Keratinocyte (primary cell): Measurements from ENCODE around the gene BSG. TPM values are rescaled to one million over a fixed set of nuclear protein-coding genes. Genes with fewer than 3 reads are reported as not detected.

Experiments
- DNase-seq: peaks from one replicate; pipeline ENCODE4 v3.0.0-alpha.2; 2011; ENCODE audit warnings: low read depth, missing footprints, low spot score
- FAIRE-seq: peaks from 2 replicates; lab custom pipeline; 2011; peaks lifted over from hg19 to GRCh38; lab: Jason Lieb, UNC
- H2AFZ ChIP-seq: 2 replicates; pipeline ENCODE4 v1.6.0; 2012; ENCODE audit warnings: low read length, control low read depth, inconsistent platforms; ENCODE audit not compliant: control insufficient read depth
- H3K27ac ChIP-seq: 2 replicates; pipeline ENCODE4 v1.5.1; 2011; ENCODE audit warnings: low read length; ENCODE audit not compliant: control insufficient read depth, insufficient read depth
- H3K27me3 ChIP-seq: 3 replicates; pipeline ENCODE4 v1.6.0; 2011; ENCODE audit warnings: low read length; ENCODE audit not compliant: control insufficient read depth, insufficient read depth; ENCODE audit errors: extremely low read depth
- H3K36me3 ChIP-seq, 2 experiments: 2 replicates in 1 of 2; 3 replicates in 1 of 2; pipeline ENCODE4 v1.5.1; 2011; ENCODE audit warnings: low read length in 2 of 2, mild to moderate bottlenecking in 1 of 2; ENCODE audit not compliant: control insufficient read depth in 2 of 2, insufficient read depth in 2 of 2; ENCODE audit errors: extremely low read depth in 1 of 2
- H3K4me1 ChIP-seq: 3 replicates; pipeline ENCODE4 v1.5.1; 2011; ENCODE audit warnings: low read length; ENCODE audit not compliant: control insufficient read depth, insufficient read depth; ENCODE audit errors: extremely low read depth
- H3K4me2 ChIP-seq: 3 replicates; pipeline ENCODE4 v1.6.0; 2011; ENCODE audit warnings: low read depth, low read length; ENCODE audit not compliant: control insufficient read depth, insufficient read depth; ENCODE audit errors: extremely low read depth
- H3K4me3 ChIP-seq, 3 experiments: fragments of 200-600 bp in 1 of 3; sonication (generic) in 1 of 3; 2 replicates in 2 of 3; 3 replicates in 1 of 3; pipeline ENCODE4 v1.5.1; 2011 to 2016; ENCODE audit warnings: low read length in 3 of 3, mild to moderate bottlenecking in 3 of 3, control low read depth in 2 of 3, inconsistent platforms in 1 of 3, low read depth in 1 of 3, mixed read lengths in 1 of 3, mixed run types in 1 of 3, moderate library complexity in 1 of 3; ENCODE audit not compliant: control insufficient read depth in 2 of 3, insufficient read depth in 2 of 3; ENCODE audit errors: extremely low read depth in 1 of 3
- H3K79me2 ChIP-seq: 2 replicates; pipeline ENCODE4 v1.6.0; 2012; ENCODE audit warnings: low read length; ENCODE audit not compliant: control insufficient read depth, insufficient read depth
- H3K9ac ChIP-seq: 3 replicates; pipeline ENCODE4 v1.6.0; 2011; ENCODE audit warnings: low read length; ENCODE audit not compliant: control insufficient read depth, insufficient read depth; ENCODE audit errors: extremely low read depth
- H3K9me1 ChIP-seq: 3 replicates; pipeline ENCODE4 v1.6.0; 2011; ENCODE audit warnings: low read length; ENCODE audit not compliant: control insufficient read depth, insufficient read depth; ENCODE audit errors: extremely low read depth
- H3K9me3 ChIP-seq: 2 replicates; pipeline ENCODE4 v1.5.1; 2012; ENCODE audit warnings: low read depth, low read length; ENCODE audit not compliant: control insufficient read depth
- H4K20me1 ChIP-seq: 3 replicates; pipeline ENCODE4 v1.6.0; 2011; ENCODE audit warnings: low read length; ENCODE audit not compliant: control insufficient read depth, insufficient read depth; ENCODE audit errors: extremely low read depth
- CTCF ChIP-seq, 3 experiments: IDR thresholded peaks in 1 of 3; conservative IDR thresholded peaks in 1 of 3; optimal IDR thresholded peaks in 1 of 3; 2 replicates in 2 of 3; 3 replicates in 1 of 3; pipeline versions ENCODE3 to v1.5.1; 2011; ENCODE audit warnings: low read length in 3 of 3, mild to moderate bottlenecking in 3 of 3, moderate library complexity in 2 of 3, control low read depth in 1 of 3, inconsistent platforms in 1 of 3; ENCODE audit not compliant: insufficient read depth in 2 of 3; ENCODE audit errors: extremely low read depth in 1 of 3
- EZH2 ChIP-seq: IDR thresholded peaks from one replicate; pipeline ENCODE4 v1.6.1; 2012; ENCODE audit warnings: inconsistent platforms, mild to moderate bottlenecking, low read length, moderate library complexity
- dilution Hi-C: fragments of 300-500 bp; cut with MboI; formaldehyde crosslinking; loops from one replicate; pipeline ENCODE4 v1.7.0; 2020; ENCODE audit warnings: low sequenced_read_pairs; ENCODE audit not compliant: extremely low pct_ligation_motif_present
- polyA plus RNA-seq, 5 experiments: library from polyadenylated mRNA; depleted of rRNA in 3 of 5; stranded (reverse) in 3 of 5; stranded (forward) in 1 of 5; unstranded in 1 of 5; fragments of >200 nt; gene quantifications; 1 replicate in 1 of 5; 2 replicates in 3 of 5; 3 replicates in 1 of 5; pipeline versions ENCODE4 v1.2.1 to v1.2.3, GENCODE V29; 2011 to 2012; ENCODE audit warnings: missing spikeins in 2 of 5, low read depth in 1 of 5, low replicate concordance in 1 of 5

Gene BSG
- polyA plus RNA-seq, 1 donor (not counting 4 experiments of a cell fraction or from before 2014, with no cell fraction given): 388 TPM

- Histone ChIP-seq H3K9ac (peak overlapping the region; percentile 37), H3K79me2 (no peaks in the 10 kb centered on the region), H3K4me3 (peak overlapping the region in 1 of 3 experiments; percentile 32), H3K4me1 (peaks cover 12% of the 10 kb centered on the region), H3K9me1 (no peaks in the 10 kb centered on the region), H3K36me3 (no peaks in the 10 kb centered on the region), H3K27ac (no peak overlapping the region), H3K27me3 (no peaks in the 10 kb centered on the region), H2AFZ (peak overlapping the region; percentile 49), H4K20me1 (no peaks in the 10 kb centered on the region), H3K4me2 (peak overlapping the region; percentile 81), H3K9me3 (no peaks in the 10 kb centered on the region)
- FAIRE-seq: peak; percentile 52
- dilution Hi-C loops: no loop called here
- TF ChIP-seq CTCF (optimal IDR thresholded peaks at IDR 0.05 in 1 of 3, IDR thresholded peaks at IDR 0.05 in 1 of 3, conservative IDR thresholded peaks at IDR 0.05 in 1 of 3; ENCODE audit: extremely low read depth in 1 of 3, insufficient read depth in 2 of 3, low read length in 3 of 3): no peak
- no peak for TF ChIP-seq EZH2
- no peak for DNase-seq
Observed at GRCh38 chr19:566403-566802, 6.0 kb upstream of the BSG start.

GRCh38 chr19:566844-567243 lies 5.6 kb upstream of the BSG start:
- Histone ChIP-seq H3K9ac (no peak overlapping the region), H3K4me1 (peaks cover 16% of the 10 kb centered on the region), H3K27me3 (no peaks in the 10 kb centered on the region), H3K36me3 (no peaks in the 10 kb centered on the region), H3K4me3 (peak overlapping the region in 1 of 3 experiments; percentile 32), H3K9me1 (no peaks in the 10 kb centered on the region), H3K27ac (no peak overlapping the region), H3K9me3 (no peaks in the 10 kb centered on the region), H4K20me1 (no peaks in the 10 kb centered on the region), H2AFZ (peak overlapping the region; percentile 49), H3K4me2 (peak overlapping the region; percentile 81), H3K79me2 (no peaks in the 10 kb centered on the region)
- dilution Hi-C loops: no loop called here
- DNase-seq (no peak), FAIRE-seq (no peak)
- no peak for TF ChIP-seq CTCF (optimal IDR thresholded peaks at IDR 0.05 in 1 of 3, IDR thresholded peaks at IDR 0.05 in 1 of 3, conservative IDR thresholded peaks at IDR 0.05 in 1 of 3; ENCODE audit: extremely low read depth in 1 of 3, insufficient read depth in 2 of 3, low read length in 3 of 3)
- TF ChIP-seq EZH2: no peak
